RWPE2 (cell line): Measurements from ENCODE around the gene ZNF775.

Experiments
- ATAC-seq: fragments of 200-7000 bp; cut with Tn5 transposase; 3 replicates; pipeline ENCODE4 v1.9.1; 2021; ENCODE audit warnings: low read depth
- DNase-seq: peaks from one replicate; pipeline ENCODE4 v3.0.0-alpha.2; 2020; ENCODE audit warnings: low spot score
- H3K27ac ChIP-seq: fragments of 450-650 bp; 2 replicates; pipeline ENCODE4 v1.5.1; 2017; ENCODE audit warnings: mild to moderate bottlenecking; ENCODE audit not compliant: poor library complexity, severe bottlenecking
- H3K27me3 ChIP-seq: fragments of 250-450 bp; sonication (Bioruptor Pico); 2 replicates; pipeline ENCODE4 v1.5.1; 2021; ENCODE audit warnings: mild to moderate bottlenecking, moderate library complexity; ENCODE audit not compliant: insufficient read depth, poor library complexity, severe bottlenecking
- H3K36me3 ChIP-seq: fragments of 250-450 bp; sonication (Bioruptor Pico); 2 replicates; pipeline ENCODE4 v1.5.1; 2020; ENCODE audit warnings: low read depth, mild to moderate bottlenecking, moderate library complexity
- H3K4me1 ChIP-seq: fragments of 250-450 bp; sonication (Bioruptor Pico); 2 replicates; pipeline ENCODE4 v1.5.1; 2021; ENCODE audit warnings: mild to moderate bottlenecking, moderate library complexity; ENCODE audit not compliant: insufficient read depth, poor library complexity, severe bottlenecking
- H3K4me3 ChIP-seq: fragments of 250-450 bp; sonication (Bioruptor Pico); 2 replicates; pipeline ENCODE4 v1.5.1; 2021; ENCODE audit warnings: mild to moderate bottlenecking, moderate library complexity; ENCODE audit not compliant: severe bottlenecking
- H3K9me3 ChIP-seq: fragments of 250-450 bp; sonication (Bioruptor Pico); 2 replicates; pipeline ENCODE4 v1.5.1; 2021; ENCODE audit warnings: mild to moderate bottlenecking, moderate library complexity; ENCODE audit not compliant: severe bottlenecking
- CTCF ChIP-seq: fragments of 450-650 bp; IDR thresholded peaks from one replicate; pipeline ENCODE4 v1.5.1; 2017; ENCODE audit warnings: mild to moderate bottlenecking, moderate library complexity; ENCODE audit not compliant: poor library complexity, severe bottlenecking

The ZNF775 gene

DNA sequence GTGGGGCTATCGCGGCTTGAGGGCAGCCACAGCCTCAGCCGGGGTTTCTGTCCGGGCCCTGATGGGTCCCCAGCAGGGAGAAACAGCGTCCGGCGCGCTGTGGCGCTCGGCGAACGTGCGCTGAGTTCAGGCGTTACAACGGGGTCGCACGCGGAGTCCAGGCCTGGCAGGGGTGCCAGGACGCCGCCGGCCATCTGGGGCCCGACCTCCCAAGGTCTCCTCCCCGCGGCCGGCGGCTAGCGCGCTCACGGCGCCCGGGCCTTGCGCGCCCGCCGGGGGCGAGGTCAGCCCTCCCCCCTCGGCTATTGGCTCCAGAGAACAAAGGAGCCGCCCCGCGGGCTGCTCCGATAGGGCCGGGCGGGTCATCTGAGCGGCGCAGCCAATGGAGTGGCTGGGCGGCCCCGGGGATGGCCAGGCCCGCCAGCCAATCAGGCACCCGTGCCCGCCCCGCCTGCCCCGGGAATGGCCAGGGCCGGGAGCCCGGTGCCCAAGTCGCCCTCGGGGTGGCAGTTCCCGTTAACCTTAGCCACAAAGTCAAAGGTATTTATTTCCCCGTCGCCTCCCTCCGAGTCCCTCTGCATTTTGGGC is at the start of gene ZNF775:
Gene ZNF775 (plus strand): TSS at position 478 of the 588 bp plus-strand sequence. CDS start 9,141 bp downstream, outside the sequence.
- Histone ChIP-seq H3K9me3 (no peaks in the 10 kb centered on the region), H3K4me1 (peaks cover 11% of the 10 kb centered on the region), H3K4me3 (peak within 1 kb of the TSS; percentile 63), H3K27me3 (no peaks in the 10 kb centered on the region), H3K36me3 (peaks cover 6% of the 10 kb centered on the region; the same call in 1 of the 2 replicates), H3K27ac (peak within 1 kb of the TSS; percentile 61)
- peak; percentile 2 for TF ChIP-seq CTCF
- DNase-seq: peak; percentile 94
- peak; percentile 96 for ATAC-seq

- H3K27ac ChIP-seq: no peak overlapping the region
Observed at GRCh38 chr7:150329331-150330120, 49.6 kb upstream of the ZNF775 start.

DNA sequence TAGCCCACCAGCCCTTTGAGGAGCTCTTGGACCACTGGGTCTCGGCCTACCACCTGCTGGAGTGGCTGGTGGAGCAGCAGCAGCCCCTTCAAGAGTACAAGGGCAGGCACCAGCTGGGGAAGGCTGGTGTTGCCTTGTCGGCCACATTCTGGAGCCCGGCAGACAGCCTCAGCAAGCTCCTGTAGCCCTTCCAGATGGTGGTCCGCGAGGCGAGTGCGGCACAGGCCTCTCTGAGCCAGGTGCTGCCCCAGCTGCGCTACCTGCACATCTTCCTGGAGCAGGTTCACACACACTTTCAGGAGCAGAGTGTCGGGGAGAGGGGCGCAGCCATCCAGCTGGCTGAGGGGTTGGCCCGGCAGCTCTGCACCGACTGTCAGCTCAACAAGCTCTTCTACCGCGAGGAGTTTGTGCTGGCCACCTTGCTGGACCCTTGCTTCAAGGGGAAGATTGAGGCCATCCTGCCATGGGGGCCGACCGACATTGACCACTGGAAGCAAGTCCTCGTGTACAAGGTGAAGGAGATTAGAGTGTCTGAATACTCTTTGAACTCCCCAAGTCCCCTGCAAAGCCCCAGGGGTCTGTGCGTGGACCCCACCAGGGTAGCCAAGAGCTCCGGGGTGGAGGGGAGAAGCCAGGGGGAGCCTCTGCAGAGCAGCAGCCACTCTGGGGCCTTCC is 48.8 kb upstream of the ZNF775 start:
- no peak for TF ChIP-seq CTCF
- H3K36me3 ChIP-seq: peaks cover 28% of the 10 kb centered on the region
- ATAC-seq (no peak), DNase-seq (no peak)
- no peaks in the 10 kb centered on the region for H3K27me3 ChIP-seq
- no peaks in the 10 kb centered on the region for H3K4me1 ChIP-seq
- H3K27ac ChIP-seq: no peak overlapping the region
- H3K4me3 ChIP-seq: no peak overlapping the region
- no peaks in the 10 kb centered on the region for H3K9me3 ChIP-seq

More at GRCh38 chr7:150329331-150330120, 49.6 kb upstream of the ZNF775 start:
- Histone ChIP-seq H3K9me3 (no peaks in the 10 kb centered on the region), H3K4me1 (peaks cover 3% of the 10 kb centered on the region), H3K27me3 (no peaks in the 10 kb centered on the region), H3K4me3 (no peak overlapping the region), H3K36me3 (peaks cover 30% of the 10 kb centered on the region)
- TF ChIP-seq CTCF: no peak
- ATAC-seq (no peak), DNase-seq (no peak)

GRCh38 chr7:150332852-150333635 is 46.1 kb upstream of the ZNF775 start:
- Histone ChIP-seq H3K9me3 (no peaks in the 10 kb centered on the region), H3K27ac (no peak overlapping the region), H3K27me3 (no peaks in the 10 kb centered on the region), H3K4me3 (no peak overlapping the region), H3K36me3 (peaks cover 6% of the 10 kb centered on the region; the same call in 1 of the 2 replicates), H3K4me1 (no peaks in the 10 kb centered on the region)
- DNase-seq: no peak
- no peak for TF ChIP-seq CTCF
- ATAC-seq: 0 out of 3 replicates have a peak, but pooled peaks have one; percentile 39
